Measurements from ENCODE around the gene VPREB3.

Gene VPREB3

DNA sequence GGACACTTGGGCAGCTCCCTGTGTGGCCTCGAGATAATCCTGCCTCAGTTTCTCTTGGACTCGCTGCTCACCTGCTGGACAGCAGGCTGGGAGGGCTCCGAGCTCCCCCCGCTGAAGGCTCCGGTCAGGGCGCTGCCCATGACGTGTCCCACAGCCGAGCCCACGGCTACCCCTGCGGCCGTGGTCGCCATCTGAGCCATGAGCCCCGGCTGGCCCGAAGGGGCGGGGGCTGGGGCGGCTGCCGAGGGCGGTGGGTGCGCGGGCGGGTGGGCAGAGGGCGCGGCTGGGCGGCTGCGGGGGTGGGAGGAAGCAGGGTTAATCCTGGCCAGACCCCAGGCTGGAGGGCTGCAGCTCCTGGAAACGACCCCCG is 13.1 kb upstream of the VPREB3 start:
- no peak for DNase-seq (ENCODE audit: low spot score)

DNA sequence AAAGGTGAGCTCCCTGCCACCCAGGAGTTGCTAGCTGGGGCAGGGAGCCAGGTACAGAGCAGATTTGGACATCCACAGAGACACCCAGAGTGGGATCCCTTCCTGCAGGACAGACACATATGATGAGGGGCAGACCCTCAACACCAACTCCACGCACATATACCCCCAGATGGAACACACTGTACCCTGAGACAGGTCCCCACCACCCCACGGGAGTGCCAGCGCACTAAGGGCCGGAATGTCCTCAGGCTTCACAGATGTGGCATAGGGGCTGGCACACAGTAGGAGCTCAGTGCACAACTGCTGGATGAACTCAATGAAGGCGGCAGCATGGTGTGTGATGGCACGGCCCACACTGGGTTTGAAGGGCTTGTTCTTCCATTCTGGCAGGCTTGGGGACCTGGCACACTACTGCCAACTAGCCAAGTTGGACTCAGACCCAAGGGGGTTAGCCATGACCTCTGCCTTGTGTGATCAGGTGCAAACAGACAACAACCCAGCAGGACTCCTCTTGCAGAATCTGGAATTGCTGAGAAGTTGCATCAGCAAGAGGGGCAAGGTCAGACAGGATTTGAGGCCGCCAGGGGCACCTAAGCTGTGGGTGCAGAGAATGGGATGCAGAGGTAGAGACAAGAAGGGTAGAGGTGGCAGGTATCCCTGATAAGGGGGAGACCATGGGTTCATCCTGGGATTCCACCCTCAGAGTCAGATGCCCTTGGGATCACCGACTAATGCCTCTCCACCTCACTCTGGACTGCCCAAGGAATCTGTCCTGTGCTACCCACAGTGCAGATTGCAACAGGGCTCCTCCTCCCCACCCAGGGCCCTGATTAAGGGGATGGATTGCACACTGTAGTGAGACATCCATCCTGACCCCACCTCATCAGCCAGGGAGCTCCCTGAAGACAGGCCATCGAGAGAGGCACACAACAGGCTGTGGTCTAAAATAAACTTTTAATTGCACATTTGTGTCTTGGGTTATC is 11.0 kb upstream of the VPREB3 start:
- DNase-seq (ENCODE audit: low spot score), result no peak

DNA sequence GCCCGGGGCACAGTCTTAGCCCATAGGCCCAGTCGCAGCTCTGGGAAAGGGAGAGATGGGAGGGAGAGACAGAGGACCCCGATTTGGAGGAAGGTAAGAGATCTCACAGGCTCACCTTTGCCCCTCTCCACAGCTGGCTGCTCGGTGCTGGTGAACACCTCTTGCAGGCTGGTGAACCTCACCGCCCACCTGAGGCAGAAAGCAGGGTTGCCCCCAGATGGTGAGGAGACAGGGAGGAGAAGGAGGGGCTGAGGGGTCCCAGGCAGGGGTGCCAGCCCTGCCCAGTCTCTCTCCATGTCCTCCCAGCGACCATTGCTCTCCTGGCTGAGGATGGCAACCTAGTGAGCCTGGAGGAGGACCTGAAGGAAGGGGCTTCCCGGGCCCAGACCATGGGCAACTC is 9.7 kb upstream of the VPREB3 start:
- no peak for DNase-seq (ENCODE audit: low spot score)

DNA sequence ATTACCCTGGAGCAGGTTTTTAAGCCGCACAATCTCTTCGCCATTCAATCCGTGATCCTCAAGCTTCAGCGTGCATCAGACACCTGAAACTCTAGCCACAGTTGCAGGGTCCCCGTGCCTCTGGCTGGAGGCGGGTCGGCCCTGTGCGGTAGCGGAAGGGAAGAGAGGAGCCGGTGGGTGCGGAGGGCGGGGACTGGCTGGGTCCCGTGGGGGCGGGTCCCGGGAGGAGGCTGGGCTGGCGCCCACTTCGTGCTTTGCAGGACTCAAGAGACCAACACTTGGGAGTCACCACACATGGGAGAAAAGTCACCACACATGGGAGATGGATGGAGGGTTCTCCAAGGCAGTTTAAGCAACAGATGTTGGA is 9.3 kb upstream of the VPREB3 start:
- no peak for DNase-seq (ENCODE audit: low spot score)

DNA sequence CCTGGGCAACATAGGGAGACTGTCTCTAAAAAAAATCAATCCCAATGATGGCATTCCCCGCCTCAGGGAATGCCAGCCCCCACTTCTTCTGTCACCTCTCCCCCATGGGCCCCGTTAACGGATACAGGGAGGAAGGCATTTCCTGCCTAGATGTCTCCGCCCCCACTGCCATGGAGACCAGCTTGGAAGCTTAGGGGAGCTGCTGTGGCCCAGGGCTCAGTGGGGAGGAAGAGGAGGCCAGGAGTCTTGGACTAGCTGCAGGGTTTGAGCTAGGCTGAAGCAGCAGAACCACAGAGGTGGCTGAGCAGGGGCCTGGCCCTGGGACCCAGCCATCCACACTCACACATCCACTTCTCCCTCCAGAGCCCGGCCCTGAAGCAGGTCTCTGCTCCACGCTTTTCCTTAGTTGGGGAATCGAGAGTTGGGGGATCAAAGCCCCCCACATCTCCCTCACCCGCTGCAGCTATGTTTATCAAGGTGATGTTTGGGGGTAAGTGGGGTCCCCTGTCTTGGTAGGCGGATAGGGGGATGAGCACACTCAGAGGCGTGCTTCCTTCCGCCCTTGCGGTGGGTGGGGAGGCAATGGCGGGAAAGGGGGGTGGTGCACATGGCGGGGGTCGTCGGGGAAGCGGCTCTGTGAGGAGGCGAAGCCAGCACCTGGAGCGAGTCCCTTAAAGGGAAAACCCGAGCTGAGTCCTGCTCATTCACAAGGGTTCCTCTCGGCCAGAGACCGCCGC is 8.8 kb upstream of the VPREB3 start, which contains the start of gene C22orf15:
TSS of gene C22orf15 (plus strand) at position 149 of the 737 bp plus-strand sequence. CDS start at position 466, 317 bp downstream.
- DNase-seq (ENCODE audit: low spot score), result no peak

DNA sequence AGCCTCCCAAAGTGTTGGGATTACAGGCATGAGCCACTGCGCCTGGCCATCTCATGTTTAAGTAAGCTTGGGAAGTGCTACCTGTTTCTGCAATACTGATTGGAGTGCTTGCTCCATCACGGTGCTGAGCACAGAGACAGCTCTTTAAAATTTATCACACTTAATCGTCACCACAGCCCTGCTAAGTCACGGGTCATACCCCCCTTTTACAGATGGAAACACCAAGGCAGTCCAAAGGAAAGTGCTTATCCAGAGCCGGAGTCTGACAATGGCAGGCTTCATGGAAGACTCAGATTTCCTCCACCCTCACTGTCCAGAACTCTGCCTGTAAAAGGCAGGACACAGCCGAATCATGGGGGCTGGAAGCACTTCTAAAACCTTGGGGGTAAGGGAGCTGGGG is 5.8 kb upstream of the VPREB3 start:
- no peak for DNase-seq (ENCODE audit: low spot score)

DNA sequence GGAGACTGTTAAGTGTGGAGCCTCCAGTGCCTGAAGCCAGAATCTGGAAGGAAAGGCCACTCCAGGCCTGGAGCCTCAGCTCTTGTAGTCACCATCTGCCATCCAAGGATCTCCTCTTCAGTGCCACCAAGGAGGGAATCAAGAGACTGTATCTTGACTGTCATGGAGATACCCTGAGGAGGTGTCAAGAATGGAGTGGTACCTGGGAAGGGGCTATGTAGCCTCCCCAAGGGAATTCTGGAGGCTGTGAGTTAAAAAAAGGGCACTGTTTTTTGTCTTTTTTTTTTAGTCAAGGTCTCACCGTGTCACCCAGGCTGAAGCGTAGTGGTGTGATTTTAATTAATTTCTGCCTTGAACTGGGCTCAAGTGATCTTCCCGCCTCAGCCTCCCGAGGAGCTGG is 5.3 kb upstream of the VPREB3 start:
- no peak for DNase-seq (ENCODE audit: low spot score)

DNA sequence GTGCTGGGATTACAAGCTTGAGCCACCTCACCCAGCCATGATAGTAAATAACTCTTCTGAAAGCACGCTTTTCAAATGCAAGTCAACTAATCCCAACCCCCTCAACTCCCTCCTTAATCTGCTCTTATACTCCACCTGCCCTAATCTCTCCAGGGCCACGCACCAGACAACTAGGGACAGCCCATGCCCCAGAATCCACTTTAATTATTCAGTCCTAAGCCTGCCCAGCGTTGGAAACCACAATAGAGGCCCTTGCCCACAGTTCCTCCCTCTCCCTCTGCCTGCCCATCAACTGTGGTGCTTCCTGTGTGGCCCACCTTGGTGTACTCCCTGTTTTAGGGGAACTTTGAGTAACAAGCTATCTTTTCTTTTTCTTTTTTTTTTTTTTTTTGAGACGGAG is 2.7 kb upstream of the VPREB3 start:
- no peak for DNase-seq (ENCODE audit: low spot score)

DNA sequence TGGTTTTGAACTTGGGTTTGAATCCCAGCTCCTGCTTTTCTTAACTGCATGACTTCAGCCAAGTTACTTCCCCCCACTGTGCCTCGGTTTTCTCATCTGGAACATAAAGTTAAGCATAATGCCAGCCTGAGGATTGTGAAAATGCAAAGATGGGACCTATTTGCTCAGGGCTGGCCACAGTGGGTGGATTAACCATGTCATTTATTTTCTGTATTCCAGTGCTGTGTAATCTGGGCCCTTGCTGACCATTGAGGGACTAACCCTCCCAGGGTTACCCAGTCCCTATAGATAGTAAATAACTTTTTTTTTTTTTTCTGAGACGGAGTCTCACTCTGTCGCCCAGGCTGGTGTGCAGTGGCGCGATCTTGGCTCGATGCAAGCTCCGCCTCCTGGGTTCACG is 1.5 kb upstream of the VPREB3 start:
- no peak for DNase-seq (ENCODE audit: low spot score)

DNA sequence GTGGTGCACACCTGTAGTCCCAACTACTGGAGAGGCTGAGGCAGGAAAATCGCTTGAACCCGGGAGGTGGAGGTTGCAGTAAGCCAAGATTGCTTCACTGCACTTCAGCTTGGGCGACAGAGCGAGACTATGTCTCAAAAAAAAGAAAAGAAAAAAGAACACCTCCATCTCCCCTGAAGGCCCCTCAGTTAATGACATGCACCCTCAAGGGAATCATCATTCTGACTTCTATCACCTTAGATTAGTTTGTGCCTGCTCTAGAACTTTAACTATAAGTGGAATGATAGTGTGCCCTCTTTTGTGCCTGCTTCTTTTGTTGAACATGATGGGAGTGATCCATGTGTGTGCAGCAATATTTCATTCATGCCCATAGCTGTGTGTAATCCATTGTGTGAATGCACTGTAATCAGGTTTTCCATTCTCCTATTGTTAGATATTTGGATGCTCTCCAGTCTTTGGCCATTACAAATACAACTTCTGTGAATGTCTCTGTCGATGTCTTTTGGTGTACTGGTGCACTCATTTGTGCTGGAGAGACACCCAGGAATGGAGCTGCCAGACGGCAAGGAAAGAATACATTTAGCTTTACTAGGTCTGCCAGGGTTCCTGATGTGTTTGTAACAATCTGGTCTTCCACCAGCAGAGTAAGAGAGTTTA is 883 bp upstream of the VPREB3 start:
- no peak for DNase-seq (ENCODE audit: low spot score)

DNA sequence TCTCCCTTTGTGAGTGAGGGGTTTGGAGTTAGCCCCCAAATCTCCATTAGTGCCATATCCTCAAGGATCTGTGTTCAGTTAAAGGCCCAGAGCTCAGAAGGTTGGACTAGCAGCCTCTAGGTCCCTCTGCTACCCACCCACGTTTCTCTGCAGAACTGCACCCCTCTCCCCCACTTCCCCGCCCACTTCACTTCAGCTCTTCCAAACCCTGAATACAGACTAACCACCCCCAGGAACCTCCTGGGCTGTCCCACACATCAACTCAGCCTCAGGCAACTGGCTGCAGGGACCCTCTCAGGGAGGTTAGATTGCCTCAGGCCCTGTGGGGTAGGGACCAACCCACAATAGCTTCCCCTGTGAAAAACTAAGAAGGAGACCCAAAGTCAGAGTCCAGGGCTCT is 840 bp downstream of the VPREB3 start:
- no peak for DNase-seq (ENCODE audit: low spot score)

DNA sequence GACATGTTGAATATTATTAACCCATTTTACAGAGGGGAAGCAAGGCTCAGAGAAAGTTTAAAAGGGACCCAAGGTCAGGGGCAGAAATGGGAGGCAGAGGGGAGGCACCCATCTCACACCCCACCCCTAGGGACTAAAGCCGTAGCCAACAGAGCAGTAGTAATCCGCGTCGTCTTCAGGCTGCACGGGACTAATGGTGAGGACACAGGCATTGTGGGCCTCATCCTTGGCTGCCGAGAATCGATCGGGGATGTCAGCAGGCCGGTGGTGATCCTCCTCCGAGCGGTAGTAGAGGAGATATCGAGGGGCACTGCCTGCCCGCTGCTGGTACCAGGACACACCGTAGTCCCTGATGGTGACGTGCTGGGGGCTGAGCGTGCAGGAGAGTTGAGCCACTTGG is 1.5 kb downstream of the VPREB3 start:
- DNase-seq (ENCODE audit: low spot score), result no peak

DNA sequence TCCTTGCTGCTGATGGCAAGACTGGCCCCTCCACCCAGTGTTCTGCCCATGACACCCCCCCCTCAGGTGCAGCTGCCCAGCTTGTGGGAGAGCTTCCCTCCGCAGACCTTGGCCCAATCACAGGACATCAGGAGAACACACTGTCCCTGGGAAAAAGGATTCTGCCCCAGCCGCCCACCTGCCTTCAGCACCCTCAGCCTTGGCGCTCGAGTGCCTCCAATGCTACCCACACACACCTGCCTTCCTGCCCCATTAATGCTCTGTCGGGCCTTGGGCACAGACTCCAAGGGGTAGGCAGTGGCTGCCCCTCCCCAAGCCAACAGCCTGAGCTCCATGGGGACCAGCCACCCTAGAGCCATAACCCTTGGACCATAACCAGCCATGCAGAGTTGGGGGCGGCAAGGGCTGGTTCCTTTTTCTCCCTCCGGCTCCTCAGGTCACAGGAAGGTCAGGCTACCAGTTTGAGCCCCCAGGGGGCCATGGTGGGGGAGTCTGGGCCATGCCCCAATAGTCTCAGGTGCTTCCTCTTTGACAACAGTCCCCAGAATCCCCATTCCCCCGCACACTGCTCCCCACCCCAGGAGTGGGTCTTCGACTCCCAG is 2.0 kb downstream of the VPREB3 start:
- DNase-seq (ENCODE audit: low spot score), result no peak

DNA sequence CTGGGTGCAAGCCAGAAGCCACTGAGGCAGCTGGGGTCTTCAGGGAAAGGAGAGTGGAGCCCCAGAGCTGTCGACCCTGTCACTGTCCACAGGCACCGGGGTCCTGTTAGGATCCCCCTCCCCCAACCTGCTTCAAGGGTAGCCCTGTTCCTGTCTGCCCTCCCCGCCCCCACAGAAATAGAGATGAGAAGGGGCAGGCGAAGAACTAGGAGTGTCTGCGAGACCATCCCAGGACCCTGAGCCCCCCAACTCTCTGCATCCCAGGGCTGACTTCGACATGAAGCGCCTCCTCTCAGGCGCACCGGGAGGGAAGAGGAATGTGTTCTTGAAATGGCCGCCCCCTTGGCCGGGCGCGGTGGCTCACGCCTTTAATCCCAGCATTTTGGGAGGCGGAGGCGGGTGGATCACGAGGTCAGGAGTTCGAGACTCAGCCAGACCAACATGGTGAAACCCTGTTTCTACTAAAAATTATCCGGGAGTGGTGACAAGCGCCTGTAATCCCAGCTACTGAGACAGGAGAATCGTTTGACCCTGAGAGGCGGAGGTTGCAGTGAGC is 2.7 kb downstream of the VPREB3 start:
- DNase-seq (ENCODE audit: low spot score), result no peak

DNA sequence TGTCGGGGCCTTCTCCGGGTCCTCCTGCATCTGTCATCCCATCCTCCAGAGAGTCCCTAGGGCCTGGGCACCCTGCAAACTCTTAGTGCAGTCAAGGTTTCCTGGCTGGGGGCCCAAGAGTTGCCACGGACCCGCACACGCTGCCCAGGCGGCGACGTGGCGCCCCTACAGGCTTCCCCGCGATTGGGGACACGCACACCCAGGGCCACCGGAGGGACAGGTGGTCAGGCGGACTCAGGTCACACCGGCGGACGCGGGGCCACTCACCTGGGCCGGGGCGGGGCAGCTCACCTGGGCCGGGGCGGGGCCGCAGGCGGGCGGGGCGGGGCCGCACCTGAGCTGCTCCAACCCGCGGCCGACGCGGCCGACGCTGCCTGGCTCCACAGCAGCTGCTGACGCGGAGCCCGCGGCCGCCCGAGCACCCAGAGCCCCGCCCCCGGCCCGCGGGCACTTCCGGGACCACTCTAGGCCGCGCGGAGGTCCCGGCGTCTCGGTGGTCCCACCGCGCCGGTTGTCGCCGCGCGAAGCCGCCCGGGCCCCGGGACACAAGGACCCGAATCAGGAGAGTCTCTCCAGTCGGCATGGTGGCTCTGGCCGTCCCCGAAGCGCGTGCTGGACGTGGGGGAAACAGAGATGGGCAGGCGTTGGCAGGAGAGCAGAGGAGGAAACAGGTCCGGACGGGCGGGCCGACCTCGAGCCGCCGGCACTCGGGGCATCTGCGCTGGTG is 3.3 kb downstream of the VPREB3 start, which contains the start of gene ZNF70:
TSS of gene ZNF70 (minus strand) at position 399 of the 727 bp plus-strand sequence. CDS start 5,972 bp downstream, outside the sequence.
- peak; percentile 73 for DNase-seq (ENCODE audit: low spot score)

DNA sequence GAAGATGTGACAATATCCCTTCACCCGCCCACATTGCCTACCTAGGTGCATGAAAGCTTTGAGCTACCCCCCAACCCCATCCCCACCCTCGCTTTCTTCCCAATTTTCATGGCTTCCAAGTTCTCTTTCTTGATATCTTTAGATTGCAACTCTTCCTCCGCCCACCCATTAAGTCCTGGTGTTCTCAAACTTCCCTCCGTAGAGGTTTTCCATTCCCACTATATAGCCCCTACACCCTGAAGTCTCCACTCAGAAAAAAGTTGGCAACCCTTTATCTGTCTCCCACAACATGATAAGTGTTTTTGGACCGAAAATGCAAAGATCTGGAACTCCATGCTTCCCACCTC is 3.9 kb downstream of the VPREB3 start:
- no peak for DNase-seq (ENCODE audit: low spot score)

DNA sequence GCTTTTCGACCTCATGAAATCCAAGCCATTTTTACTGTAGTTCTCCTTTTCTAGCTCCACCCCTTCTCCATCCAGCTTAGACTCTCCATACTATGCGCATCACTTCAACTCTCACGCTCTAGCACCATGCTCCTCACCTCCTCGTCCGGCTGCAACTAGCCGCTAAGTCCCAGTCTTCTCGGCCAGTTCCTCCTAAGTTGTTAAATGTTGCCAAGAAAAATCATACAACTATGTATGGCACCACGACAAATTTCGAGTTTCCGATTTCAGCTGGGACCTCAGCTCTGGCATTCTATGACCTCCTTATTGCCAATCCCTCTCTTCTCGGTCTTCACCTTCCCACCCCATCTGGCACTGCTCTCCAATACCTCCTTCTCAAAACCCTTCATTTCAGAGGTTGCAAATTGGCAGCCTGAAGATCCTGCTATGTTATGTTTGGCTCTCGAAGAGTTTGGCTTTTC is 4.4 kb downstream of the VPREB3 start:
- DNase-seq (ENCODE audit: low spot score), result no peak

DNA sequence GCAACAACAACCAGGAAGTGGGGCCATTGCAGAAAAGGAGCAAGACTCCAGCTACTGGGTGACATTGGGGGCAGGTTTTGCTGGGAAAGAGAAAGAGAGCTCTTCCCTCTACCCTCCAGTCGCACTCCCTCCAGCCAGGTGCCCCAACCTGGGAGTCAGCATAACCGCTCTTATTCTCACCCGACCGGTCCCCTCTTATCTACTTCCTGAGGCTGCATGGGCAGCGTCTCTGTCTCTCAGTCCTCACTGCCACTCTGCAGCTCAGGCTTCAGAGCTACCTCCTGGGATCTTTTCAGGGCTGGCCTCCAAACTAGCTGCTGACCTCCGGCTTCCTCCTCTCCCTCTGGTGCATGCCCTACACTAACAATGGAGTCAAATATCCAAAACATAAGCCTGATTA is 8.4 kb downstream of the VPREB3 start:
- no peak for DNase-seq (ENCODE audit: low spot score)

DNA sequence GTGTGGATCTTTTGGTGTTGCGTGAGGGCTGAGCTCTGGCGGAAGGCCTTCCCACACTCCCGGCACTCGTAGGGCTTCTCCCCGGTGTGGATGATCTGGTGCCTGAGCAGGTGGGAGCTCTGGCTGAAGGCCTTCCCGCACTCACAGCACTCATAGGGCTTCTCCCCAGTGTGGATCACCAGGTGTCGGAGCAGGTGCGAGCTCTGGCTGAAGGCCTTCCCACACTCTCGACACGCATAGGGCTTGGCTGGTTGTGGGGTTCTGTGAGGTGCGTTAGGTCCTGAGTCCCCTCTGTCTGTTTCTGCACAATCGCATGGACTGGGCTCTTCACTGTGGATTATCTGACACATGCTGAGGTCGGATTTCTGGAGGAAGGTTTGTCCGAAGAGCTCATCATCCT is 9.7 kb downstream of the VPREB3 start:
- no peak for DNase-seq (ENCODE audit: low spot score)

DNA sequence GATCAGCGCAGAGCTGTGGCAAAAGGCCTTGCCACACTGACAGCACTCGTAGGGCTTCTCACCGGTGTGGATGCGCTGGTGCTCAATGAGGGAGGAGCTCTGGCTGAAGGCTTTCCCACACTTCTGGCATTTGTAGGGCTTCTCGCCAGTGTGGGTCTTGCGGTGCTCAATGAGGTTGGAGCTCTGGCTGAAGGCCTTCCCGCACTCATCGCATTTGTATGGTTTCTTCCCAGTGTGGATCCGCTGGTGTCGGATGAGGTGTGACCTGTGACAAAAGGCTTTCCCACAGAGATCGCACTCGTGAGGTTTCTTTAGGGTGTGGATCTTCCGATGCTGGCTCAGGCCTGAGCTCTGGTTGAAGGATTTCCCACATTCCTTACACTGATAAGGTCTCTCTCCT is 10.2 kb downstream of the VPREB3 start:
- no peak for DNase-seq (ENCODE audit: low spot score)

DNA sequence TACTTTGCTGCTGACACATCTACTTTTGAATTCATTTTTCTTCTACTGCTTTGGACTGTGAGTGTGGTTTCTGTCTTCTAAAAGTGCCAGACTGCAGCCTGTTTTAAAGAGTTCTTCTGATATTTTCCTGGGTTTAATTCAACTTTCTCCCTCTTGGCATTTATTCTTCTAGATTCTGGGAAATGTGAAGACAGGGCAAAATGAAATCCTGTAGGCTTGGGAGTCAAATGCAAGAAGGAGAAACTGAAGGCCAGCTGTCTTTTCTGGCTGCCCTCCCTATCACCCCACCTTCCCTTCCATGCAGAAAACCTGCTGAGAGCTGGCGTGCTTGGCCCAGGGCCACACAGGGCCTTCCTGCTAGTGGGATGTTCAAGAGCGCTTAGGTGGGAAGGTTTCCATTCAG is 10.9 kb downstream of the VPREB3 start:
- DNase-seq (ENCODE audit: low spot score), result no peak

Measured in SK-N-DZ (cell line).